ENCODE measurements around the gene ULK3. TPM values are rescaled to one million over a fixed set of nuclear protein-coding genes. Genes with fewer than 3 reads are reported as not detected.
A peak's percentile ranks its signal among the peaks of the same experiment; 100 is the strongest.

ULK3 gene
- total RNA-seq, 1 donor from 2014 or later: 48.4 TPM

DNA sequence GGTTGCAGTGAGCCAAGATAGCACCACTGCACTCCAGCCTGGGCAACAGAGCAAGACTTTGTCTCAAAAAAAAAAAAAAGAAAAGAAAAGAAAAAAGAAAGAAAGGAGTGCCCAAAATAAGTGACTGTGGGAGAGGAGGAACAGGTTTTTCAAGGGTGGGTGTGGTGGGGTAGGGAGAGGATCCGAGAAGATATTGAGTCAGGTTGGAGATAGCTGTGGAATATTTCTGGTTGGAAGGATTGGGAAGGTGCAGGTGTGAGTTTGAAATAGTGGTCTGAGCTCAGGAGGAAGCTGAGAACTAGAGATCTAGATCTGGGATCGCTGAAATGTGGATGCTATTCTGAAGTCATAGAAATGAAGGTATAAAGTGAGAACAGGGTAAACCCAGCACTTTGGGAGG, 22.4 kb upstream of the ULK3 start:
- no peaks in the 10 kb centered on the region for H3K27me3 Mint-ChIP-seq (ENCODE audit: low read depth)
- peaks cover 9% of the 10 kb centered on the region for H3K36me3 Mint-ChIP-seq (ENCODE audit: low read depth)
- H3K4me1 Mint-ChIP-seq: peaks cover 12% of the 10 kb centered on the region
- TF ChIP-seq, protein P1, sequence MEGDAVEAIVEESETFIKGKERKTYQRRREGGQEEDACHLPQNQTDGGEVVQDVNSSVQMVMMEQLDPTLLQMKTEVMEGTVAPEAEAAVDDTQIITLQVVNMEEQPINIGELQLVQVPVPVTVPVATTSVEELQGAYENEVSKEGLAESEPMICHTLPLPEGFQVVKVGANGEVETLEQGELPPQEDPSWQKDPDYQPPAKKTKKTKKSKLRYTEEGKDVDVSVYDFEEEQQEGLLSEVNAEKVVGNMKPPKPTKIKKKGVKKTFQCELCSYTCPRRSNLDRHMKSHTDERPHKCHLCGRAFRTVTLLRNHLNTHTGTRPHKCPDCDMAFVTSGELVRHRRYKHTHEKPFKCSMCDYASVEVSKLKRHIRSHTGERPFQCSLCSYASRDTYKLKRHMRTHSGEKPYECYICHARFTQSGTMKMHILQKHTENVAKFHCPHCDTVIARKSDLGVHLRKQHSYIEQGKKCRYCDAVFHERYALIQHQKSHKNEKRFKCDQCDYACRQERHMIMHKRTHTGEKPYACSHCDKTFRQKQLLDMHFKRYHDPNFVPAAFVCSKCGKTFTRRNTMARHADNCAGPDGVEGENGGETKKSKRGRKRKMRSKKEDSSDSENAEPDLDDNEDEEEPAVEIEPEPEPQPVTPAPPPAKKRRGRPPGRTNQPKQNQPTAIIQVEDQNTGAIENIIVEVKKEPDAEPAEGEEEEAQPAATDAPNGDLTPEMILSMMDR (conservative IDR thresholded peaks at IDR 0.05): no peak
- no peak overlapping the region for H3K27ac Mint-ChIP-seq (ENCODE audit: unreplicated experiment)
- H3K9me3 Mint-ChIP-seq: no peaks in the 10 kb centered on the region
- H3K4me3 Mint-ChIP-seq: peak overlapping the region; percentile 11
- DNase-seq (ENCODE audit: low read depth, low spot score): no peak

DNA sequence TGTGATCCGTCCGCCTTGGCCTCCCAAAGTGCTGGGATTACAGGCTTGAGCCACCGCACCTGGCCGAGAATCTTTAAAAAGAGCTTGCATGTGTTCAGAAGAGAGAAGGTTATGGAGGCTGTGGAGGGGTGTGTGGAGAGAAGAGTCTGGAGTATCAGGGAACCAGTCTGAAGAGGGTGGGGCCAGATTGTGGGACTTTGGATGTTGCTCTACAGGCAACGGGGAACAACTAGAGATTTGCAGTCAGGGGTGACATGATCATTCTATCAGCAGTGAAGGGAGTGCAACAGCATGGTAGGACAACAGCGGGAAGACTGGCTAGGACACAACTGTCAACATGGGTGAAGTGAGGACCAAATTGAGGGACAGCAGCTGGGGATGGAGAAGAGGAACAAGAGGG, 21.3 kb upstream of the ULK3 start:
- no peak for DNase-seq (ENCODE audit: low read depth, low spot score)
- Mint-ChIP-seq H3K27ac (ENCODE audit: unreplicated experiment) (no peak overlapping the region), H3K36me3 (ENCODE audit: low read depth) (peaks cover 9% of the 10 kb centered on the region), H3K4me3 (peak overlapping the region; percentile 27), H3K9me3 (no peaks in the 10 kb centered on the region), H3K4me1 (peaks cover 8% of the 10 kb centered on the region), H3K27me3 (ENCODE audit: low read depth) (no peaks in the 10 kb centered on the region)
- TF ChIP-seq, protein P1 (conservative IDR thresholded peaks at IDR 0.05): no peak

DNA sequence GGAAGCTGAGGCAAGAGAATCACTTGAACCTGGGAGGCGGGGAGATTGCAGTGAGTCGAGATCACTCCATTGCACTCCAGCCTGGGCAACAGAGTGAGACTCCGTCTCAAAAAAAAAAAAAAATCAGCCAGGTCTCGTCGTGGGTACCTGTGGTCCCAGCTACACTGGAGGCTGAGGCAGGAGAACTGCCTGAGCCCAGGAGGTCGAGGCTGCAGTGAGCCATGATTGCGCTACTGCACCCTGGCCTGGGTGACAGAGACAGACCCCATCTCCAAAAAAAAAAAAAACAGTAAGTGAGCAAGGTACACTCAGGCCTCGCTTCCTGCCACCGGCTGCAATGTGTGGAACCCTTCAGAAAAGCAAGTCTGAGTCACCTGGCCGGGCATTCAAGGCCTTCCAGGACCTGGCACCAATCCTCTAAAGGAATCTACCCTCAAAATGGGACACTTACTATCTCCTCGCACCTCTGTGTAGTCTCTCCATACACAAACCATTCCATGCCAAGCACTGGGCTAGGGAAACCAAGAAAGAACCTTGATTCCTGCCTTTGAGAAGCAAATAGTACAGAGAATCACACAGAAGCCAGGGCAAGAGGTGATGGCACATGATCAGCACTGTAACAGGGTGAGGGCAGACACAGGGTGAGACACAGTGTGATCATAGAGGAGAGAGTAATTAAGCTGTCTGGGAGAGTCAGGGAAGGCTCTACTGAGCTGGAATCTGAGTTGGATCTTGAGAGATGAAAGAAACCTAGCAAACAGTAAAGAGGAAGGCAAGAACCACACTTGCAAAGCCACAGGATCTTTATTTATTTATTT, 20.5 kb upstream of the ULK3 start:
- H3K36me3 Mint-ChIP-seq (ENCODE audit: low read depth): peaks cover 9% of the 10 kb centered on the region
- peak overlapping the region; percentile 10 for H3K27ac Mint-ChIP-seq (ENCODE audit: unreplicated experiment)
- H3K27me3 Mint-ChIP-seq (ENCODE audit: low read depth): no peaks in the 10 kb centered on the region
- TF ChIP-seq, protein P1 (conservative IDR thresholded peaks at IDR 0.05): no peak
- H3K4me3 Mint-ChIP-seq: no peak overlapping the region
- no peak for DNase-seq (ENCODE audit: low read depth, low spot score)
- no peaks in the 10 kb centered on the region for H3K9me3 Mint-ChIP-seq
- peaks cover 12% of the 10 kb centered on the region for H3K4me1 Mint-ChIP-seq

DNA sequence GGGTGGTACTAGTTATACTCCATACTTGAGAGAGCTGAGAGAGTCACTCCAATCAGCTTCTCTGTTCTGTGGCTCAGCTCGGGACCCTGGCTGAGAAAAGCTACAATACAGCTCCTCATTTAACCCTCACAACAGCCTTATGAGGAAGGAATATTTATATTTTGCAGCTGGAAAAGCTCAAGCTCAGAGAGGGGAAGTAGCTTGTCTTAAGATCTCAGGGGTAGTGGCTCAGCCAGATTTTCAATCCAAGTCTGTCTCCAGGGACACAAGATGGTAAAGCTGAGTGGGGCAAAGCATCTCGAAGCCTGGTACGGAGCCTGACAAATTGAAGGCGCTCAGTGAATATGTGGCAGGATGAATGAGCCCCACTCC, 15.4 kb upstream of the ULK3 start:
- peak overlapping the region; percentile 73 for H3K27ac Mint-ChIP-seq (ENCODE audit: unreplicated experiment)
- H3K27me3 Mint-ChIP-seq (ENCODE audit: low read depth): no peaks in the 10 kb centered on the region
- H3K4me3 Mint-ChIP-seq: no peak overlapping the region
- no peaks in the 10 kb centered on the region for H3K9me3 Mint-ChIP-seq
- TF ChIP-seq, protein P1 (conservative IDR thresholded peaks at IDR 0.05): no peak
- peaks cover 1% of the 10 kb centered on the region for H3K36me3 Mint-ChIP-seq (ENCODE audit: low read depth)
- DNase-seq (ENCODE audit: low read depth, low spot score): no peak
- H3K4me1 Mint-ChIP-seq: peaks cover 8% of the 10 kb centered on the region

DNA sequence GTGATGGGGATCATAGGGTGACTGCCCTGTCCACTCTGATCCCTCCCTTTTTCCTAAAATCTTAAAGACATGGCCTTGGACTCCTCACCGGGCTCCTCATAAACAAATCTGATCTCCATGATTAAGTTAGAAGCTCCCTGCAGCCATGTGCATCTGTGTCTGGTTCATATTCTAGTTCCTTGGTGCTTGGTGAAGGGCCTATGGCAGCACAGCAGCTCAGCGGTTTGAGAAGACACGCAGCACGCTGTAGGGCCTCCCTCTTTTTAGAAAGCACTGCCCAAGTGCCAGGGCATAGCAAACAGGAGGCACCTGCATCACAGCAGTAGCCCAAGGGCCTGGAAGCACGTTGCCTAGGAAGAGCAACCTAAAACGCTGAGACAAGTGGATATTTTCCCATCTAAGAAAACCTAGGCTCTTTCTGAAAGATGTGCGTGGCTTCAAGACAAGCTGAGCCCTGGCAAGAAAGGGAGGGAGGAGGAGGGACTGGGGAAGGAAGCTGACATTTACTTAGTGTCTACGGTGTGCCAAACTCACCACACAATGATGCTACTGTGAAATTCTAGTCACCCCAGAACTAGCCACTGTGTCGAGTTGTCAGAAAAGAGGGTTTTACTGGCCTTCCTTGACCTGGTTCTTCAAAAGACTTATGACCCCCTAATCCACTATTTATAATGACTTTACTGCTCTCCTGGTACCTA, 14.9 kb upstream of the ULK3 start:
- no peak for DNase-seq (ENCODE audit: low read depth, low spot score)
- Mint-ChIP-seq H3K4me1 (peaks cover 8% of the 10 kb centered on the region), H3K36me3 (ENCODE audit: low read depth) (peaks cover 2% of the 10 kb centered on the region), H3K9me3 (no peaks in the 10 kb centered on the region), H3K4me3 (no peak overlapping the region), H3K27me3 (ENCODE audit: low read depth) (no peaks in the 10 kb centered on the region), H3K27ac (ENCODE audit: unreplicated experiment) (peak overlapping the region; percentile 78)
- TF ChIP-seq, protein P1 (conservative IDR thresholded peaks at IDR 0.05): no peak

All from neural crest cell (in vitro differentiated cells).